Measurements from ENCODE around the gene APBA1. TPM values are rescaled to one million over a fixed set of nuclear protein-coding genes. Genes with fewer than 3 reads are reported as not detected.

The APBA1 gene
- total RNA-seq, 6 experiments from 2014 or later: 17.6 to 25.6 (median 20.7) TPM

- TF ChIP-seq CTCF (IDR thresholded peaks at IDR 0.05): no peak
- no peak overlapping the region for H3K4me3 Mint-ChIP-seq
- H3K9me3 Mint-ChIP-seq: no peaks in the 10 kb centered on the region
- no peaks in the 10 kb centered on the region for H3K36me3 Mint-ChIP-seq (ENCODE audit: low read depth)
- H3K27ac Mint-ChIP-seq: no peak overlapping the region
- DNase-seq: no peak
- H3K27me3 Mint-ChIP-seq (ENCODE audit: insufficient read depth): no peaks in the 10 kb centered on the region; the same call in 1 of the 2 replicates
- peaks cover 6% of the 10 kb centered on the region; the same call in 1 of the 2 replicates for H3K4me1 Mint-ChIP-seq (ENCODE audit: low read depth)
Observed at GRCh38 chr9:69494208-69494607, 178.0 kb downstream of the APBA1 start.

GRCh38 chr9:69486498-69486897 is 185.7 kb downstream of the APBA1 start:
- H3K4me3 Mint-ChIP-seq: no peak overlapping the region
- H3K27me3 Mint-ChIP-seq (ENCODE audit: insufficient read depth): no peaks in the 10 kb centered on the region
- H3K27ac Mint-ChIP-seq: no peak overlapping the region; the same call in 1 of the 2 replicates
- no peaks in the 10 kb centered on the region for H3K9me3 Mint-ChIP-seq
- TF ChIP-seq CTCF (IDR thresholded peaks at IDR 0.05): no peak
- H3K4me1 Mint-ChIP-seq (ENCODE audit: low read depth): peaks cover 19% of the 10 kb centered on the region
- DNase-seq: no peak
- H3K36me3 Mint-ChIP-seq (ENCODE audit: low read depth): no peaks in the 10 kb centered on the region

GRCh38 chr9:69485466-69485865 is 186.7 kb downstream of the APBA1 start:
- Mint-ChIP-seq H3K4me3 (no peak overlapping the region), H3K36me3 (ENCODE audit: low read depth) (no peaks in the 10 kb centered on the region), H3K27me3 (ENCODE audit: insufficient read depth) (no peaks in the 10 kb centered on the region), H3K9me3 (no peaks in the 10 kb centered on the region), H3K27ac (no peak overlapping the region), H3K4me1 (ENCODE audit: low read depth) (peaks cover 19% of the 10 kb centered on the region)
- TF ChIP-seq CTCF (IDR thresholded peaks at IDR 0.05): no peak
- DNase-seq: no peak

GRCh38 chr9:69483886-69484422 is 188.2 kb downstream of the APBA1 start:
- peaks cover 19% of the 10 kb centered on the region for H3K4me1 Mint-ChIP-seq (ENCODE audit: low read depth)
- no peak for TF ChIP-seq CTCF (IDR thresholded peaks at IDR 0.05)
- H3K36me3 Mint-ChIP-seq (ENCODE audit: low read depth): no peaks in the 10 kb centered on the region
- DNase-seq: no peak
- no peaks in the 10 kb centered on the region for H3K27me3 Mint-ChIP-seq (ENCODE audit: insufficient read depth)
- no peak overlapping the region for H3K27ac Mint-ChIP-seq
- H3K4me3 Mint-ChIP-seq: no peak overlapping the region
- H3K9me3 Mint-ChIP-seq: no peaks in the 10 kb centered on the region

GRCh38 chr9:69476797-69477196 is 195.4 kb downstream of the APBA1 start:
- no peak overlapping the region for H3K4me3 Mint-ChIP-seq
- DNase-seq: no peak
- no peak overlapping the region for H3K27ac Mint-ChIP-seq
- no peaks in the 10 kb centered on the region for H3K36me3 Mint-ChIP-seq (ENCODE audit: low read depth)
- no peak for TF ChIP-seq CTCF (IDR thresholded peaks at IDR 0.05)
- no peaks in the 10 kb centered on the region for H3K9me3 Mint-ChIP-seq
- H3K4me1 Mint-ChIP-seq (ENCODE audit: low read depth): peaks cover 14% of the 10 kb centered on the region
- no peaks in the 10 kb centered on the region for H3K27me3 Mint-ChIP-seq (ENCODE audit: insufficient read depth)

Data from HFFc6 (cell line).